Islet precursor cell (in vitro differentiated cells): ENCODE results near the gene RUNX1.
A peak's percentile ranks its signal among the peaks of the same experiment; 100 is the strongest.

ENCODE experiments used
- DNase-seq: peaks from one replicate; pipeline ENCODE4 v3.0.0-alpha.2; 2018

RUNX1 gene

DNA sequence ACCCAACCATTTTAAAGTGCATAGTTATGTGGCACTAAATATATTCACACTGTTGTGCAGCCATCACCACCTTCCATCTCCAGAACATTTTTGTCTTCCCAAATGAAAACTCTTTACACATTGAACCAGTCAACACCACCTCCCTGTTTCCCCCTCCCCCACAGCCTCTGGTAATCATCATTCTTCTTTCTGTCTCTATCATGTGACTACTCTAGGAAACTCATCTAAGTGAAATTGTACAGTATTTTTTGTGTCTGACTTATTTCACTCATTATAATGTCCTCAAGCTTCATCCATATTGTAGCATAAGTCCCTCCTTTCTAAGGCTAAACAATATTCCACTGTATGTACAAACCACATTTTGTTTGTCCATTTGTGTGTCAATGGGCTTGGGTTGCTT is 128.0 kb downstream of the RUNX1 start:
- no peak for DNase-seq

DNA sequence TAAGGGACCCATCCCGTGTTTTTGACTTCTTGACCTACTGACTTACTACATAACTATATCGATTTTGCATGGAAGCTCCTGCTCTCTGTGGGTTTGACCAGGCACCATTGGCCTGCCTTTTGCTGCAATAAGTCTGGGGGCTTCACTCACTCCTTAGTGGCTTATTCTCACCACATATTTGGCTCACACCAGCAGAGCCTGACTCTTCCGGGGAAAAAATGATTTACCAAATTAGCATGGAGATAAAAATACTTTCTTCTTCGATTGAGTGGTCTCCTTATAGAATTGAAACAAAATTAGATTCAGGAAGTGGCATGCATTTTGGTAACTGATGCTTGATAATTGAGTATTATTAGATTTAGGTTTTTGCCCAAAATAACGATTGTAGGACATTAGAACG is 129.7 kb downstream of the RUNX1 start:
- DNase-seq = no peak

DNA sequence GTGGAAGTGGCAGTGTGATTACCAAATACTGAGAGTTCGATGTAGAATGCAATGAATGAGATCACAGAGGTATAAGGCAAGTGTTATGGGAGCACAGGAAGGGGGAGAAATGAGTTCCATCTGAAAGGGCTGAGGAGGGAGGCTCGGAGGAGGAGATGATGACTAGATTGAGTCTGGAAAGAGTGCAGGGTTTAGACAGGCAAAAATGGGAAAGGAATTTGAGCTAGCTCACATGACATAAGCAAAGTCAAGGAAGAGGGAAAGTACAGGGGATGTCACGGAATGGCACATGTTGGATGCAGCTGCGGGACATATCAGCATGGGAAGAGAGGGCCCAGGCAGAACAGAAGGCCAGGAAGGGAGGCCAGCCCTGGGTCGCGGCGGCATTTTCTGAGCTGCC is 132.7 kb downstream of the RUNX1 start:
- DNase-seq = no peak

DNA sequence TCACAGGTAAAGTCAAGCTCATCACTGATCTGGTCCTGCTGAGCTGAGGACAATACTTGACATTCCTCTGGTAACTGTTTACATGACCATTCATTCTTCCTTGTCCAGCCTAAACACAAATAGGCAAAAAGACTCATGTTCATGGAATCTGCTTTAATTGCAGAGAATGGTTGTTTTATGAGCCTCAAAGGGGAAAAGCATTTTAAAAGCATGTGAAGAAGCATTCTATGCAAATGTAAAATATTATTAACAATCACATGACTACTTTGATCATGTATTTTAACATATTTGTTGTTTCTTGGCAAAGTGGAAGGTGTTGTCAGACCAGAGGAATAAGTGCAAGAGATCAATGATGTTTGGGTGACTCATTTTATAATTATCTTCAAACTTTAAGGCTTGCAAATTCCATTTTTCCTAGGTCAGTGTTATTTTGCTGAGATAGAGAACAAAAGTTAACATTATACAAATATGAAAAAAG is 133.7 kb downstream of the RUNX1 start:
- DNase-seq = peak; percentile 58

DNA sequence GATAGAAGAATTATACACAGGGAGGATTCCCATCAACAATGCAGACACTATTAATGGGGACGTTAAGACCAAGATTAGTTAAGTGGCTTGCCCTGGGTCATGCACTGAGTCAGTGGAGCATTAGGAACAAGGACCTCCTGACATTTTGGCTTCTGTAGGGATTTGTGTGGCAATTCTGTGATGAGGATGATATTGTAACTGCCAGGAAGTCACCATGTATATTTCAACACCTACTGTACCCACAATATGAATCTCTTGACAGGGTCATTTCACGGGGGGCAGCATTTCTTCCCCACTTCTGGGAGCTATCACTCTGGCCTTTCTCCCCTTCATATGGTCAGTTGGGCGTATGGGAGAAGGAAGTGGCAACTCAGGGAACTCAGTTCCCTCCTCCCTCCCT is 134.9 kb downstream of the RUNX1 start:
- DNase-seq = no peak

DNA sequence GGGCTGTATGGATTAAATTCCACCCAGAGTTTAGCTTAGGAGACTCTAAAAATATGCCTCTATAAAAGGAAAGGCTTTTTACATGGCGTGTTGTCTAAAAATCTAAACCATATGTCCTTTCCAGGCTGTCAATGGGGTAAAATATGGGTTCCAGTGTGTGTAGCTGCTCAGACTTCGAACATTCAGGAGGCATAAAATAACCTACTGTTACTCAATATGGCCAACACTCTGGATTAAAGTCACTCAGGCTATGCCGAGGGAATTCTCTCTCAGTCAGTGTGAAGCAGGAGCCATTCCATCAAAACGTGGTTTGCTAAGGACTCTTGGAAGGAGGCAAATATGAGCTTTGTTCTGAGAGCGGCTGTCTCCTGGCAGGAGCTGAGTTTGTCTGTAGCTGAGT is 135.3 kb downstream of the RUNX1 start:
- DNase-seq = no peak

DNA sequence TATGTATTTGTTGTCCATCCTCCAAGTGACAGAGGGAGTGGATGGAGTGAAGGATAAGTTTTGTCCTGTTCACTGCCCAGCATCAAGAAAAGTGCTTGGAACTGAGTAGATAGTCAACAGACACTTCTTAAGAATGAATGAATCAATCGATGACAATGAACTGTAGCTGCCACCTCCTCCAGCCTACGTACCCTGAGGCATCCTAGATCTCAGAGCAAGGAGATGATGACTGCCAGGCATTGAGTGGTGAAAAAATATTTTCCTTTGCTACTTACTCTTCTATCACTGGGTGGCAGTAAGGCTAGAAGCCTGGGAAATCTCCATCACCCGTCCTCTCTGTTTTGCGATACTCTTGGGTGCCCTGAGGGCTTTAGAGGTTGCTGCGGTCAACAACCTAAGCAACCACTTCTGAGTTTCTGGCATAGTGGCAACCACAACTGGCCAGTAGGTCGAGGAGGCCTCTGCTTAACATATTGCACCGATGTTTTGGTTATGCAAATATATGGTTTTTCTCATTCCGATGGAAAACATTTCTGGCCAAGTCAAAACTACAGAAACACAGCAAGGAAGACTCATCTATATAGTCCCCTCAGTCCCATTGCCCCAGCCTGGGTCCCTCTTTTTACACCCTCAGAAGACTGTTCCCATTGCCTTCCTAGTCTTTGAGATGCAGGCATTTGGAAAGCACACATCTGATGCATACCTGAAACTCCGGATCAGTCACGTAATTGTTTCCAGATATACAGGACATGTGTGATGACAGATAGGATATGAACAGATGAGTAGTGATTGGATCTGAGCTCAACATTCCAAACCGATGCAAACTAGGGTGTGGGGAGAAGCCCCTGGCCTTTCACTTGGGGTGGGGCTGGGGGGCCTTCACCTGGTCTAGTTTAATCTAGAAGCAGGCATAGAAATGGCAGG is 136.8 kb downstream of the RUNX1 start:
- peak; percentile 87 for DNase-seq

DNA sequence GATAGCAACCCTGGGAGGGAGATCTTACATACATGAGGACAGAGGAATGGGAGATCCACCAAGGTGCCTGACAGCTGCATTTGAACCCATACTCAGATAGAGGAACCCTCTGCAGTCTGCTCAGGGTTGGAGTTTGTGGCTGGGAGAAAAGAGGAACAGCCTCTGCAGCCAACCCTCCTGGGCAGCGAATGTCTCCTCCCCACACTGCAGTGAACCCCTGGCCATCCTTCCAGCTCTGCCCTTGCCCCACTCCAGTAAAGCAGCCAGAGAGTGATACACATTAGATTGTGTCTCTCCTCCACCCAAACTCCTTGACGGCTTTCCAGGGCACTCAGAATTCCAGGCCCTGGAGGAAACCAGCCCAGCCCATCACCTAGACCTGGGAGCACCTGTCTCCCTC is 137.7 kb downstream of the RUNX1 start:
- no peak for DNase-seq

DNA sequence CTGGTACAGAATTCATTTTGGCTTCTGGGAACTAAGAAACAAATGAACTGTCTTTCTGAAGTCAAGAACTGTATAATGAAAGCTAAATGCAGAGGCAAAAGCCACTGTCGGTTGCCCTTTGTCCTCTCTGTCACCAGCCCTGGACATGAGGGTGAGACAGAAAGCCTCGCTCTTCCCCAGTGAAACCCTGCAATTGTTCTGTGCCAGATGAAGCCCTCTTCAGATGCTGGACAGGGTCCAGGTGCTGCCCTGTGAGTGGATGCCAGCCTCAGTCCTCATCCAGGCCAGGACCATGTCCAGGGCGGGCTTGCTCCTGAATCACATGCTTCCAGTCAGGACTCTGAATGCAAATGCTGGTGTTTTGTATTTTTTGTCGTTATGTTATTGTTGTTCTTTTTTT is 138.7 kb downstream of the RUNX1 start:
- DNase-seq = no peak

DNA sequence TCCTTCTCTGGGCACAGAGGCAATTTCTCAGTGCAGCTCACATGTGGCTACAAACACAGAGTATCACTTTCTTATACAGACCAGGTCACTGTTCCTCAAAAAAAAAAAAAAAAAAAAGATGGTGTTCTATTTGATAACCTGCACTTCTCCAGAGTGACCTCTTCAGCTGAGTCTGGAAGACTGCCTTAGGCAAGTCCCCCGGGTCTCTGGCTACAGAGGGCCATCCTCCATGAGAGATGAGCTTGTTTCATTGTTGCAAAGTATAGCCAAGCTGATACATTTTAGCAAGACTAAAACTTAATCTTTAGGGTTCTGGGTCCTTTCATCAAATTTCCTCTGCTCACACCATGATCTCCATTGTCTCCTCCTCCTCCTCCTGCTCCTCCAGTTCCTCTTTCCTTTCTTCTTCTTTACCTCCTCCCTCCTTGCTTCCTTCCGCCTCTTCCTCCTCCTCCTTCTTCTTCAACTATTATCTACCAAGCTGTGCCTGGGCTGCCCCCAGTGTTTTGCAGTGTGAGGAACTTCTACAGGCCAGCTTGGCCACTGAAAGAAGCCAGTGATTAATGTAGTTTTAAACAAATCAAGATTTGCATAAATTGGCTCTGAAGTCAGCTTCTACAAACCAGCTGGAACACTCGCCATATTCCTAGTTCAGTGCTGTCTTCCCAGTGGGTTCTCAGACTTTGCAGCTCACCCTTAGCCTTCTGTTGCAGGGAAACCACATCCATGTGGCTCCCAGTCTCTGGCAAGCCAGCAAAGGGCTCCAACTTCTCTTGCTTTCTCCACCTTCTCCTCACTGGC is 139.4 kb downstream of the RUNX1 start:
- no peak for DNase-seq

DNA sequence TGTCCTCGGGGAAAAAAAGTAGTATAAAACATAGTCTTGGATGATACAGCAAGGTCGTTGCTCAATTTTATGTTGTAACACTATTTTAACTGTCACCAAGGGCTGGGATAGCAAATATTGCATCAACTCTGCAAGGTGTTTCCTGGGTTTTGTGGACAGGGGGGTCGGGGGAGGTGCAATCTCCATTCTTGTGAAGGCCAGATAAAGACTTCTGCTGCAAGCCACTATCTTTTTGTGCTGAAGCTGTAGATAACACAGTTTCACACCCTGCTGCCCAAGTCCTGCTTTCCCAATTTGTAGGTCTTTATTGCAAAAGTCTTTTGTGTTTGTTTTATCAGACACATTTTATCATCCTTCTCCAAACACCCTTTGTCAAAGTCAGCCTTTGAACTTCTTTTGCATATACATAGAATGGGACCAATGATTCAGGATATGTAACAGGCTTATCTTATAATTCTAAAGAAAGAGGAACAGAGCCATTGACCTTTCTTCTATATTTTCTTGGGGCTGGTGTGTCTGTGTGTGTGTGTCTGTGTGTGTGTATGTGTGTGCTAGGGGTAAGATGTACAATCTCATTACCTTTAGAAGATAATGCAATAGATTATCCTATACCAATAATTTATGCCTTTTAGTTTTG is 140.6 kb downstream of the RUNX1 start:
- no peak for DNase-seq

DNA sequence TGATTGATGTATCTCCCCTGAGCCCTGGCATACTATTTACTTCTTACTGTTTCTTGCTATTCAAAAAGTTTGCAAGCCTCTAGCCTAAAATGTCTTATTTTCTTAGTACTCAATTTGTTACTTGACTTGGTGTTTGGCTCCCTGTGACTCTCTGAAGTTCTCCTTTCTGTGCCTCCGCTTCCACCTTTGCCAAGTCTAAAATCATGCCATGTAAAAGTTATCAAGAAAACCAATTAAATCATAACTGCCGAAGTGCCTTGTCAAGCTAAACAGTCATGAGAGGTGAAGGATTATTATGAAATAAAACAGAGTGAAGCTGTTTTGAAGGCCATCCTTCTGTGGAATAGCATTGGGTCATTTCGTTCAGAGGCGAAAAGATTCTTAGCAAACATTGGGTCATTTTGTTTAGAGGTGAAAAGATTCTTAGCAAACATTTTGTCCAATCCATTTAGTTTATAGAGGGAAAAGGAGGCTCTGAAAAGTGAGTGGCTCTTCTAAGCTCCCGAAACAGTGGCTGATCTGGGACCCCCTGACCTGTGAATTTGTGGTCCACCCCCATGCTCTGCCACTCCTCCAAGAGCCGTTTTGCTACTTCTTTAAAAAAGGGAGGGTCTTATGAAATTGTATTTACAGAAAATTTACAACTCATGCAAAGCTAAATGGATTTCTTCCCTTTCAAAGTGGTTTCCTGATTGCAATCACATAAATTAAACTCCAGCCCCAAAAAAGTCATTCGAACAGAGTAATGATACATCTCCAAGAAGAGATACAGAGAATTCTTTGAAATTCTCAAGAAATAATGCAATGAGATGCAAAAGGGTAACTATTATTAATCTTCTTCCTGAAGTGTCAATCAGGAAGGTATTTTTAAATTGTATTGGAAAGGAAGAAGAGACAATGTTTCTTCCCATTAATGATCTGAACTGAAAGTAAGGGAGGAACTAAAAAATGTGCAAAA is 141.4 kb downstream of the RUNX1 start:
- no peak for DNase-seq

DNA sequence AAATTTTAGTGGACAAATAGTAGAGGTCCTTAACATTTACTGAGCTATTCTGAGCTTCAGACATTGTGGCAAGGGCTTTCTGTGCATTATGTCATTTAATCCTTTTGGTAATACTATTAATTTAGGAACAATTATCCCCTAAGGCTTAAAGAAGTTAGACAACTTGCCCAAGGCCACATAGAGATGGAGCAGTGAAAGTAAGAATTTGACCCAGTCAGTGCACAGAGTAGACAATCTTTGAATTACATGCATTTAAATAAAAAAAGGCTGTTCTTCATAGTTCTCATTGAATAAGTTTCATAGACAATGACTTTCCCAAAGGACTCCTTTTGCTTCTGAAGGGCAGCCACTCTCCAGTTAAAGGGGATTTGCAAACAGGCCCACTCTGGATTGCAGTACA is 142.7 kb downstream of the RUNX1 start:
- DNase-seq = no peak

DNA sequence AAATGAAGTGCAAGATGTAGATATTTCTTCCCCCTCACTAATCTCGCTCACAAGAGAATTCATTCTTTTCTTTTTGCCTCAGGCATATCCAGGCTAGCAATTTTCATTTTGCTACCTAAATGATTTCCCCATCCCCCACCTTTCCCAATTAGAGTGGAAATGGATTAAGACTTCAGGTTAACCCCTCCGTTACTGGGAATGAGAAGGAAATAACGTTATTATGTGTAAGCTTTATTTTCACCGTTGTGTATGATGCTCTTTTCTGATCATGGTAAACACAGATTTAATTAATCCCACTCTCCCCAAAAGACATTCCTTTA is 143.9 kb downstream of the RUNX1 start:
- no peak for DNase-seq

DNA sequence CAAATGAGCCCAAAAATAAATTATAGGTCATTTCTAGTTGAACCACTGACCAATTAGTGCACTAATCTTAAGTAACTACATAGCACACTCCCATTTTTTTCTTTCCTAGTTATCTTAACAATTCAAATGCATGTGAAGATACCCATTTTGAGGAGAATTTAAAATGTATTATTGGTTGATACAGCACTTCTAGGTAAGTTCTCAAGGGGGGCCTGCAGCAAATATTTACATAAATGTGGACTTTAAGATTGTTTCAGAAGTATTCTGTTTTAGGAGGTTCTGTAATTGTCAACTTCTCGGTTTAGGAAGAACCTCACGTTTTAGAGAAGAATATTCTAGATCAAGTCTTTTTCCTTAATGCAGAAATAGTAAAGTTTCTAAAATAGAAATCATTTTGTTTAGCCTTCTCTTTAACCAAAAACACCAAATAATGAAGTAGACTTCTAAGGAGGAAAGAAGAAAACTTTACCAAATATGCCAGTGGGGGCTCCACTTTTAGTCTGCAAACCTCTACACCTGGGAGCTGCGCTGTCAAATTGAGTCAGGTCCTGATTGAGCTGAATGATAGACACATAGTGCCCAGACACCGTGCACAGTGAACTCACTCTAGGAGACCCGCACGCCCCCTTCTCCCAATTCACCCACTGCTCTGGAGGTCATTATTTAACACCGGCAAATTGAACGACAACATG is 144.4 kb downstream of the RUNX1 start:
- no peak for DNase-seq

DNA sequence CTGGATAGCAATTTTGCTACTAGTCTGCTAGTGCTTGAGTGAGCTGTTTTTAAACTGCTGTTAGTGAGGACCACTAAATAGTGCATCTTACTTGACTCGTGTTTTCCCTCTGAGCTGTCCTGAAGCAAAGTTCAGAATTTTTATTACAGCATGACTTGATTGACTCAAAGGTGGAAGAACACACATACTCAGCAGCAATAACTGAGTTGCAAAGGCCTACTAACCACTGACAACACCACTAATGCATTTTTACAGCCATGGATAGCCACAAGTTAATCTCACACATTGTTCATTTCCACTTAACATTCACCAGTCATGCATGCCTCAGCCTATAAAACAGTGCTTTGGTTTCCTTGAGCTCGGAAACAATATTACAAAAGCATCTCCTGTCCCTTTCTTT is 148.7 kb downstream of the RUNX1 start:
- no peak for DNase-seq

DNA sequence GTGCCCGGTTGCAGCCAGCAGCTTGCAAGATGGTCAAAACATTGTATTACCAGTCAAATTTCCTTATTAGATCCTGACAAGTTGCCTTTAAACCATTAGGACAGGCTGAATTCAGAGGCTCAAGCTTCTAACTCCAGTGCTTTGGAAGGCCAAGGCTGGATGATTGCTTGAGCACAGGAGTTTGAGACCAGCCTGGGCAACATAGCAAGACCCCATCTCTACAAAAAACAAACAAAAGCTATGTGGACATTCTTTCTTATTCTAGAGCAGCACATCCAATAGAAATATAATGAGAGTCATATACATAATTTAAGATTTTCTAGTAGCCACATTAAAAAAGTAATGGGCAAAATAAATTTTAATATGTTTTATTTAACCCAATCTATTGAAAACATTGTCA is 149.3 kb downstream of the RUNX1 start:
- no peak for DNase-seq

DNA sequence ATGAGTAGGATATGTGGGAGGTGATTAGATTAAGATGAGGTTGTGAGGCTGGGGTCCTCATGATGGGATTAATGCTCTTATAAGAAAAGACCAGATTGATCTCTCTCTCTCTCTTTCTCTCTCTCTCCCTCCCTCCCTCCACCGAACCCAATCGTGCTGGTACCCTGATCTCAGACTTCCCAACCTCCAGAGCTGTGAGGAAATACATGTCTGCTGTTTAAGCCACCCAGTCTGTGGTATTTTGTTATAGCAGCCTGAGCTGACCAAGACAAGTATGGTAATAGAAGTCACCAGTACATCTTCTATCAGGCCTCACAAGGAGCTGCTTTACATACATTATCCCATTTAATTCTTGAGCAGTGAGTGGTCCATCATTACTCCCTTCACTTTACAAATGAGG is 149.8 kb downstream of the RUNX1 start:
- no peak for DNase-seq

DNA sequence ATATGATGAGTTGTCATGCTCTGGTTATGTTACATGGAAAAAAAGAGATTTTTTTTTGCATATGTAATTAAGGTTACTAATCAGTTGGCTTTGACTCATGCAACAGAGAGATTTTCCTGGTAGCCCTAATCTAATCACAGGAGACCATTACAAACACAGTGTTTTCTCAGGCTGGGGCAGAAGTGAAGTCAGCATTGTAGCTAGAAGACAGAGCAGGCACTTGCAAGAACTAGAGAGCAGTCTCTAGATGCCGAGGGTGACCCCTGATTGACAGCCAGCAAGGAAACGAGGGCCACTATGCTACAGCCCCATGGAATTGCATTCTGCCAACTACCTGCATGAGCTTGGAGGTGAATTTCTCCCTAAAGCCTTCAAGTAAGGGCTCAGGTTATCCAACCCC is 151.3 kb downstream of the RUNX1 start:
- DNase-seq = no peak

DNA sequence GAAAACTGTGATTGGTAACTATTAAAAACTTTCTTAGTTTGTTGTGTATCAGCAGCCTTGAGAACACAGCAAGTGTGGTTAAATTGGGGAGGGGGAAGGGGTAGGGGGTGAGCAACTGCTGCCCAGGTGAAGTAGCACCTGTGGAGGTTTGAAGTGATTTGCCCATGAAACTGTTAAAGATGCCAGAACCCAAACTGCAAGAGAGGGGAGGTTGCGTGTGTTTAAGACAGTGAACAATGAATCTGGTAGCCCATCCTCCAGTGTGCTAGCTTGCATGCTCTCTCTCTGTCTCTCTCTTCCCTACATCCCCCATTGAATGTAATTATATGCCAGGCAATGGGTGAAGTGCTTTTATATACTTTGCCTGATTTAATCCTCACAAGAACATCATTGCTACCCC is 154.7 kb downstream of the RUNX1 start:
- DNase-seq = no peak

DNA sequence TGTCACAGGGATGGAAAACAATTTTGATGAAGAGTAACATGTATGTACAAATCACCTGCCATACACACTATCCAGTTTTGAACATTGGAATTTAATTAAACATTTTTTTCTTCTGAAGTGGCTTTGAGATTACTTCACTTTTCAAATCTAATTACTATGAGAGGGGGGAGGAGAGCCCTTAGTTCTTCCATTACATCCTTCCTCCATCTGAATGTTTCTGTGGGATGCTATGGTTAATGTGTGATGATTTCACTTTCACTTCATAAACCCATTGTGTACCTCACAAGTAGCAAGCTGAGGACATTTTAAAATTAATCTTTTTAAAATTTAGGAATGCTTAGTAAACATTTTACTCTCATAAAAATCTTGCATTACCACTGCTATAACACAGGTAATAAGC is 156.9 kb downstream of the RUNX1 start:
- DNase-seq = no peak

DNA sequence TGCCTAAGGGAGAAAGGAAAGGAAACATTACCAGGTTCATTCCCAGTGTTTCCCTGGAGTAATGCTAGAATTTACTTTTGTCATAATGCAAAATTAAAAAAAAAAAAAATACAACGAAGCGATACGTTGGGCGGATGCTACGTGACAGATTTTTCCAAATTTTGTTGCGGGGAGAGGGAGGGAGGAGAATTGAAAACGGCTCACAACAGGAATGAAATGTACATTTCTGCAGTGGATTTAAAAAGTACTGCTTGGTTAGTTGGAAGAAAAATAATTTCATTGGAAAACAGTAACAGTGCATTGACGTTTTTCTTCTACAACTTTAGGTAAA is 157.5 kb downstream of the RUNX1 start:
- DNase-seq = no peak
